Measurements from ENCODE around the gene PPP2R1B.

- TF ChIP-seq, protein P1, sequence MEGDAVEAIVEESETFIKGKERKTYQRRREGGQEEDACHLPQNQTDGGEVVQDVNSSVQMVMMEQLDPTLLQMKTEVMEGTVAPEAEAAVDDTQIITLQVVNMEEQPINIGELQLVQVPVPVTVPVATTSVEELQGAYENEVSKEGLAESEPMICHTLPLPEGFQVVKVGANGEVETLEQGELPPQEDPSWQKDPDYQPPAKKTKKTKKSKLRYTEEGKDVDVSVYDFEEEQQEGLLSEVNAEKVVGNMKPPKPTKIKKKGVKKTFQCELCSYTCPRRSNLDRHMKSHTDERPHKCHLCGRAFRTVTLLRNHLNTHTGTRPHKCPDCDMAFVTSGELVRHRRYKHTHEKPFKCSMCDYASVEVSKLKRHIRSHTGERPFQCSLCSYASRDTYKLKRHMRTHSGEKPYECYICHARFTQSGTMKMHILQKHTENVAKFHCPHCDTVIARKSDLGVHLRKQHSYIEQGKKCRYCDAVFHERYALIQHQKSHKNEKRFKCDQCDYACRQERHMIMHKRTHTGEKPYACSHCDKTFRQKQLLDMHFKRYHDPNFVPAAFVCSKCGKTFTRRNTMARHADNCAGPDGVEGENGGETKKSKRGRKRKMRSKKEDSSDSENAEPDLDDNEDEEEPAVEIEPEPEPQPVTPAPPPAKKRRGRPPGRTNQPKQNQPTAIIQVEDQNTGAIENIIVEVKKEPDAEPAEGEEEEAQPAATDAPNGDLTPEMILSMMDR (IDR thresholded peaks at IDR 0.05; ENCODE audit: extremely low read depth in 1 of 2, insufficient read depth in 1 of 2, low read depth in 1 of 2, low read length in 2 of 2) = no peak
- TF ChIP-seq POLR2AphosphoS5 (IDR thresholded peaks at IDR 0.05; ENCODE audit: insufficient read depth, low read depth, low read length) = no peak
- TF ChIP-seq MAX (IDR thresholded peaks at IDR 0.05; ENCODE audit: insufficient read depth, insufficient read length) = no peak
- no peak for TF ChIP-seq POLR2A (IDR thresholded peaks at IDR 0.05; ENCODE audit: low read depth, low read length)
- no peak for TF ChIP-seq FOS (IDR thresholded peaks at IDR 0.05; ENCODE audit: borderline replicate concordance, insufficient read depth, low read length)
Measured at GRCh38 chr11:111693224-111693937, 72.8 kb downstream of the PPP2R1B start.
